ENCODE data around the gene FBF1.

DNA sequence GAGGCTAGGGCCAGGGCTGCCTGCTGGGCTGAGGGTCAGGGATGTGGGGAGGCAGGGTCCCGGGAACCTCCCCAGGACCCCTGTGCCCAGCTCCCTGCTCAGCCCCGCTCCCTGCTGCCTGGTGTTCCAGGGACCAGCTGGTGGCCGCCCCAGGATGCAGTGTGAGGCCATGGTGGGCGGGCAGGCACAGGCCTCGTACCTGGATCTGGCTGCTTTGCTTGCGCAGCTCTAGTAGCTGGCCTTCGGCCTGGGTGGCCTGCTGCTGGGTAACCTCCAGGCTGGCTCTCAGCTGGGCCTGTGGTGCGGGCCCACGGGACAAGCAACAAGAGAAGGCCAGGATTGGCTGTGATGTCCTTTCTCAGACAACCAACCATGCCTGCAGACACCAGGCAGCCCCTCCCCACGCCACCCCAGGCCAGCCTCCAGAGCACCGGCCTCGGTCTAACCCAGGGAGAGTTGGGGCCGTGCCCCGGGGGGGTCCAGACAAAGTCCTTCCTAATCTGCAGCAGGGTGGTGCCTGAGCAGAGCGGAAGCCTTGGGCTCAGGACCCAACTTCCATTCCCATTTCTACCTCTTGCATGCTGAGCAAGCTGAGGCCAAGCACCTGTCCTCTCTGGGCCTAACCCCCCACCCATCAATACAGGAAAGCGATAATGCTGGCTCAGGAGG lies 48.2 kb downstream of the FBF1 start:
- TF ChIP-seq, protein P1, sequence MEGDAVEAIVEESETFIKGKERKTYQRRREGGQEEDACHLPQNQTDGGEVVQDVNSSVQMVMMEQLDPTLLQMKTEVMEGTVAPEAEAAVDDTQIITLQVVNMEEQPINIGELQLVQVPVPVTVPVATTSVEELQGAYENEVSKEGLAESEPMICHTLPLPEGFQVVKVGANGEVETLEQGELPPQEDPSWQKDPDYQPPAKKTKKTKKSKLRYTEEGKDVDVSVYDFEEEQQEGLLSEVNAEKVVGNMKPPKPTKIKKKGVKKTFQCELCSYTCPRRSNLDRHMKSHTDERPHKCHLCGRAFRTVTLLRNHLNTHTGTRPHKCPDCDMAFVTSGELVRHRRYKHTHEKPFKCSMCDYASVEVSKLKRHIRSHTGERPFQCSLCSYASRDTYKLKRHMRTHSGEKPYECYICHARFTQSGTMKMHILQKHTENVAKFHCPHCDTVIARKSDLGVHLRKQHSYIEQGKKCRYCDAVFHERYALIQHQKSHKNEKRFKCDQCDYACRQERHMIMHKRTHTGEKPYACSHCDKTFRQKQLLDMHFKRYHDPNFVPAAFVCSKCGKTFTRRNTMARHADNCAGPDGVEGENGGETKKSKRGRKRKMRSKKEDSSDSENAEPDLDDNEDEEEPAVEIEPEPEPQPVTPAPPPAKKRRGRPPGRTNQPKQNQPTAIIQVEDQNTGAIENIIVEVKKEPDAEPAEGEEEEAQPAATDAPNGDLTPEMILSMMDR (IDR thresholded peaks at IDR 0.05), result no peak
- no peak for TF ChIP-seq POLR2A (IDR thresholded peaks at IDR 0.05)
- no peak for TF ChIP-seq POLR2AphosphoS5 (IDR thresholded peaks at IDR 0.05)

Measured in suprapubic skin (tissue), 4 donors.